HG02852 (cell line): ENCODE results near the gene MYCBPAP.

ENCODE experiments used
- ATAC-seq: cut with Tn5 transposase; IDR thresholded peaks from one replicate; pipeline ENCODE4 v1.9.1; 2021; ENCODE audit warnings: mild to moderate bottlenecking, moderate library complexity; ENCODE audit not compliant: unreplicated experiment

MYCBPAP gene

DNA sequence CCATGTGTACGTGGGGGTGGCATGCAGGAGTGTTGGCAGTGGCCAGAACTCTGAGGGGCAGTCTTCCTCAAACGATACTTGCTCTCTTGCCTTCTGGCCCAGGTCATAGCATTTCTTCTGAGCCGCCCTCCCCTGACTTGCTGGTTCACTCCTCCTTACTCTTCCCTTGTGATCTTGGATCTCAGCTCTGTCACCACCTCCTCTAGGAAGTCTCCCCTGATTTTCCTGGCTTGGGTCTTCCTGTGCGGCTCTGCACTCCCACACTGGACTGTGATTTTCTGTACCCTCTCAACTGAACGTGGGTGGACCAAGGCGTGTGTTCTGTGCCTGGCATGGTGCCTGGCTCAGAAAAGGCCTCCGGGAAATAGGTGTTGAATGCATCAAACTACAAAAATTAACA, 27.2 kb downstream of the MYCBPAP start:
- ATAC-seq, result no peak

DNA sequence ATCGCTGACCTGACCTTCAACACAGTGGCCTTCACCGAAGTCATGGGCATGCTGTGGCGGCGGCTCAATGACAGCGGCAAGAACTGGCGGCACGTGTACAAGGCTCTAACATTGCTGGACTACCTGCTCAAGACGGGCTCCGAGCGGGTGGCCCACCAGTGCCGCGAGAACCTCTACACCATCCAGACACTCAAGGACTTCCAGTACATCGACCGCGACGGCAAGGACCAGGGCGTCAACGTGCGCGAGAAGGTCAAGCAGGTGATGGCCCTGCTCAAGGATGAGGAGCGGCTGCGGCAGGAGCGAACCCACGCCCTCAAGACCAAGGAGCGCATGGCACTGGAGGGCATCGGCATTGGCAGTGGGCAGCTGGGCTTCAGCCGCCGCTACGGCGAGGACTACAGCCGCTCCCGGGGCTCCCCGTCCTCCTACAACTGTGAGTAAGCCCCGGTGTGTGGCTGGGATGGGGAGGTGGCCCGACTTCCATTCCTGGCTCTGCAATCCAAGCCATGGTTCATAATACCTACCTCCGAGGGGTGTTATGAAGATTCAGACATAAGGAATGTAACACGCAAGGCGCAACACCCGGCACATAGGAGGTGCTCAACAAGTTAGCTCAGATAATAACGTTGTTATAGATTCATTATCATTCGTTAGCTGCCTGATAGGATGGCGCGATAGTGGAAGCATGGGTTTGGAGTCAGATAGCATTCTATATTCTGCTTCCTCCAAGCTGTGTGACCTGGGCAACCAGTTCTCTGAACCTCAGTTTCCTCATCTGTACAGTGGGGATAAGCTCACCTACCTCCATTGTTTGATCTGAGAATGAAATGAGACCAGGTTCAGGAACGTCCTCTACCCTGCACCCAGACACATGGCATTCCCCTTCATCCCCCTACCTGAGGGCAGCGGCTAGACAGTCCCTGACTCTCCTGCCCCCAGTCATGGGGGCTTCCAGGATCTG, 28.7 kb downstream of the MYCBPAP start:
- no peak for ATAC-seq

DNA sequence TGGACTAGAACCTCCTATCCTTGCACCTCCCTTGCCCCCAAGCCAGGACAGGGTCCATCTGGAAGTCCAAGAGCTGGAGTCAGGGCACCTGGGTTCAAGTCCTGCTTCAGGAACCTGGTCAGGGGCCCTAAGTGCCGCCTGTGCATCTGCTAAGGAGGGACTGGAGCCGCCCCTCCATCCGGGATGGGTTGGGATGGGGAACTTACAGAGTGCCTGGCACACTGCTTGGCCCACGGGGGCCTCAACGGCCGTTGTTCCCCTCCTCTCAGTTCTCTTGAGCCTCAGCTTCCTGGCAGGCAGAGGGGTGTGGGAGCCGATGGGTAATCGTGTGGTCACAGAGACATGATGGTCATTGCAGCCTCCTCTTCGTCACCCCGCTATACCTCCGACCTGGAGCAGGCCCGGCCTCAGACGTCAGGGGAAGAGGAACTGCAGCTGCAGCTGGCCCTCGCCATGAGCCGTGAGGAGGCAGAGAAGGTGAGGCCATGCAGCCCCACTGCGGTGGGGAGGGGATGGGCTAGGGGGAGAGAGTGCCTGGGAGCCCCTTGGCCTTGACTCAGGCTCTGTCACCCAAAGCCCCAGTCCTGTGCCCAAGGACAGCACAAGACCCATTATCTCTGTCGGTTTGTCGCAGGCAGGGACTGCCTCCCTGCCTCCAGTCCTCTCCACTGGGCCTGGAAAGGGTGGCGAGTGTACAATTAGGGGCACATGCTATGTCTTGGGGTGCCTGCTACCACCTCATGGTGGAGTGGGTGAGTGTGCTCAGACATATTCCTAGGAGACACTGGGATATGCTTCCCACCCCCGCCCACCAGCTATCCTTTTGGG, 29.7 kb downstream of the MYCBPAP start:
- ATAC-seq, result no peak

DNA sequence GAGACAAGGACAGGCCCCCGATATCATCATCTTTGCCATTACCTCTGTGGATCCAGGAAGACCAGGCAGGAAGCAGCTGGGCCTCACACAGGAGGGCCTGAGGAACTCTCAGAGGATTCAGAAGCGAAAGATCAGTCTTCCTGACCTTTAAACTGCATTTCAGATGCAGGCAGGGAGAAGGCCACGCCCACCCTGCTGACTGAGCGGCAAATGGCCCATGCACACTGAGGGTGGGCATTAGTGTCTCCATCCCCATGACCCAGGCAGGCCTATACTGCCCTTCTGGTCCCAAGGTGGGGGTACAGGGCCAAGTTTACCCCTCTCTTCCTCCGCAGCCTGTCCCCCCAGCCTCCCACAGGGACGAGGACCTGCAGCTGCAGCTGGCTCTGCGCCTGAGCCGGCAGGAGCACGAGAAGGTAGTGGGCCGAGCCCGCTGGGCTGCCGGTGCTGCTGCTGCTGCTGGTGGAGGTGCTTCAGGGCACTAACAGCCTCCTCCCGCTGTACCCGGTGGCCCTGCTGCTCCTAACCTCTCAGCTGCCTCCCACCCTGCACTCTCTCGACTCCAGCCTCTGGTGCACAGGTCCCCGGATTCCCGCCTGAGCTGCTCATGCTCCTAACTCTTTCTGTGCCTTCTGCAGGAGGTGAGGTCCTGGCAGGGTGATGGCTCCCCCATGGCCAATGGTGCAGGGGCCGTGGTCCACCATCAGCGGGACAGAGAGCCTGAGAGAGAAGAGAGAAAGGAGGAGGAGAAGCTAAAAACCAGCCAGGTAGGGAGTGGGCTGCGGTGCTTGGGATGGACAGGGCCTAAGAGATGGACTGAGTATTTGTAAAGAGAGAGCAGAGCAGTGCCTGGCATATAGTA, 30.5 kb downstream of the MYCBPAP start:
- ATAC-seq, result no peak

DNA sequence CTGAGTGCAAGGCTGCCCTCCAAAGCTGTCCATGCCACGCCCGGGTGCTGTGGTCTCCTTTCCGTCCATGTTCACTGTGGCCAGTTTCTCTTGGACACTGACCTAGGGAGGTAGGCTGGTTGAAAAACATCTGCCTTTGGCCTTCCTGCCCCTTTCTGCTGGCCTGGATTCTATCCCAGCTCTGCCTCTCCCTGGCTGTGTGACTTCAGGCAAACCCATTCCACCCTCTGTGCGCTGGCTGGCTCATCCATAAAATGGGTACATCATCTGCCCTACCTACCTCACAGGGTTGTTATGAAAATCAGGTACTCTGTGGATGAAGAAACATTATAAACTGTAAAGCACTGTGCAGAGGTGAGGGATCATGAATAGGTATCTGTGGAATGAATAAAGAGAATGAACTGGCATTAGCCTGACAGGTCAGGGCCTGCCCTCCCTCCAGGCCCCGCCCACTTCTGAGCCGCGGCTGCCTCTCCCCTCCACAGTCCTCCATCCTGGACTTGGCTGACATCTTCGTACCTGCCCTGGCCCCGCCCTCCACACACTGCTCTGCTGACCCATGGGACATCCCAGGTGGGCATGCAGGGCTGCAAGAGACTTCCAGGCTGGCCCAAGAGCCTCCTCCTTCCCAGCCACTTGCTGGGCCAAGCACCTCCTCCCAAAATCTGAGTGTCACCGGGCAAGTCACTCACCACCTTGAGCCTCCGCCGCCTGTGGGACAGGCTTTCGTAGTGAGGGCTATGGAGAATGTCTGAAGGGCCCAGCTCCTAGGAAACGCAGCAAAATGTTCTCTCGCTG, 31.7 kb downstream of the MYCBPAP start:
- no peak for ATAC-seq

DNA sequence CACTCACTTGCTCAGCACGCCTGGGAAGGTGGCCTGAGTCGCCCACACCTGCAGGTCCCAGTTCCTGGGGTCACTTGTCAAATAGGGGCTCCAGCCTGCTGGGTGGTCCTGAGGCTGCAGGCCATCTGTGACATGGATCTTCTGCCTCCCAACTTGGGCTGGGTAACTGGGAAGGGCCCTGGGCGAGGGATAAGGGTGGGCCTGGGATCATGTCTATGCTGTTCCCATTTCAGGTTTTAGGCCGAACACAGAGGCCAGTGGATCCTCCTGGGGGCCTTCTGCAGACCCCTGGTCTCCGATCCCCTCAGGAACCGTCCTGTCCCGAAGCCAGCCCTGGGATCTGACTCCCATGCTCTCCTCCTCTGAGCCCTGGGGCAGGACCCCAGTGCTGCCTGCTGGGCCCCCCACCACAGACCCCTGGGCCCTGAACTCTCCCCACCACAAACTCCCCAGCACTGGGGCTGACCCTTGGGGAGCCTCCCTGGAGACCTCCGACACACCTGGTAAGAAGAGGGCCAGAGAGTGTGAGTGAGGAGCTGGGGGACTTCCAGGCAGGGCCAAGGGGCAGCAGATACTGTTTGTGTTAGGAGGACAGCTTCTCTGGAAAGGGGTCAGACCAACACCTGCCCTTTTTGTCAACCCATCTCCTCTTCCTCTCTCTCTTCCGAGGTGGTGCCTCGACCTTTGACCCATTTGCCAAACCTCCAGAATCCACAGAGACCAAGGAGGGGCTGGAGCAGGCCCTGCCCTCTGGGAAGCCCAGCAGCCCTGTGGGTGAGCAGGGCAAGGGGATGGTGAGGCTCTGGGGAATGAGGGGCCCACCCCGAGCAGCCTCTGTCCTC, 32.5 kb downstream of the MYCBPAP start:
- ATAC-seq, result no peak

DNA sequence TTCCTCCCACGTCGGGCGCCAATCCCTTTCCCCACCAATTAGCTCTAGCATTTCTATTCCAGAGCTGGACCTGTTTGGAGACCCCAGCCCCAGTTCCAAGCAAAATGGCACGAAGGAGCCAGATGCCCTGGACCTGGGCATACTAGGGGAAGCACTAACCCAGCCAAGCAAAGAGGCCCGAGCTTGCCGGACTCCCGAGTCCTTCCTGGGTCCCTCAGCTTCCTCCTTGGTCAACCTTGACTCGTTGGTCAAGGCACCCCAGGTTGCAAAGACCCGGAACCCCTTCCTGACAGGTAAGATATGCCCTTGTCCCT, 33.1 kb downstream of the MYCBPAP start:
- ATAC-seq, result no peak

DNA sequence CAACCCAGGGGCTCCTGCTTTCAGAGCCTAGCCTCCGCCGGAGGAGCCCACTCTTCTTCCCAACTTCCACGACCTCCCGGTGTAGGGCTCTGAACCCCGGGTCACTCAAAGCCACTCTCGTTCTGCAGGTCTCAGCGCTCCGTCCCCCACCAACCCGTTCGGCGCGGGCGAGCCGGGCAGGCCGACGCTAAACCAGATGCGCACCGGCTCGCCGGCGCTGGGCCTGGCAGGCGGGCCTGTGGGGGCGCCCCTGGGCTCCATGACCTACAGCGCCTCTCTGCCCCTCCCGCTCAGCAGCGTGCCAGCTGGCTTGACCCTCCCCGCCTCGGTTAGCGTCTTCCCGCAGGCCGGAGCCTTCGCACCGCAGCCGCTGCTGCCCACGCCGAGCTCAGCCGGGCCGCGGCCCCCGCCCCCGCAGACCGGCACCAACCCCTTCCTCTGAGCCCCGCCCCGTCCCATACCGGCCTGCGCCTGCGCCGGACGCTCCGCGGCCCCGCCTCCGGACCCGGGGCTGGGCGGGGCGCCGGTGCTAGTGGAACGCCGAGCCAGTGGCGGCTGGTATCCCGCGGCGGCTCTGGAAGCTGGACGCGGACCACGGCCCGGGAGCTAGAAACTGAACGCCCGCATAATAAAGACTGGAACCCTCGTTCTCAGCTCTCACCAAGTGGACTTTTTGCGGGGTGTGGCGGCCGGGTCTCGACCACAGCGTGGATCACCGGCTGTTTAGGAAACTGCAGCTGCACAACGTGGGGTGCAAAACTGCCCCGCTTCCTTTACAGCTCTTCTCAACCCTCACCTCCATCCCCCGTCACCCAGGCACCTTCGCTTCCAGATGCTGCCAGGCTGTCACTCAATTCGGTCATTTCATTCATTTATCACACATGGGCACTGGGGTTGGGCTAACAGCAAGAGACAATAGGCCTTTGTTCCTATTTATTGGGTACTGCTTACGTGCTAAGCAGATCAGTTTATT, 33.8 kb downstream of the MYCBPAP start:
- peak; percentile 83 for ATAC-seq

DNA sequence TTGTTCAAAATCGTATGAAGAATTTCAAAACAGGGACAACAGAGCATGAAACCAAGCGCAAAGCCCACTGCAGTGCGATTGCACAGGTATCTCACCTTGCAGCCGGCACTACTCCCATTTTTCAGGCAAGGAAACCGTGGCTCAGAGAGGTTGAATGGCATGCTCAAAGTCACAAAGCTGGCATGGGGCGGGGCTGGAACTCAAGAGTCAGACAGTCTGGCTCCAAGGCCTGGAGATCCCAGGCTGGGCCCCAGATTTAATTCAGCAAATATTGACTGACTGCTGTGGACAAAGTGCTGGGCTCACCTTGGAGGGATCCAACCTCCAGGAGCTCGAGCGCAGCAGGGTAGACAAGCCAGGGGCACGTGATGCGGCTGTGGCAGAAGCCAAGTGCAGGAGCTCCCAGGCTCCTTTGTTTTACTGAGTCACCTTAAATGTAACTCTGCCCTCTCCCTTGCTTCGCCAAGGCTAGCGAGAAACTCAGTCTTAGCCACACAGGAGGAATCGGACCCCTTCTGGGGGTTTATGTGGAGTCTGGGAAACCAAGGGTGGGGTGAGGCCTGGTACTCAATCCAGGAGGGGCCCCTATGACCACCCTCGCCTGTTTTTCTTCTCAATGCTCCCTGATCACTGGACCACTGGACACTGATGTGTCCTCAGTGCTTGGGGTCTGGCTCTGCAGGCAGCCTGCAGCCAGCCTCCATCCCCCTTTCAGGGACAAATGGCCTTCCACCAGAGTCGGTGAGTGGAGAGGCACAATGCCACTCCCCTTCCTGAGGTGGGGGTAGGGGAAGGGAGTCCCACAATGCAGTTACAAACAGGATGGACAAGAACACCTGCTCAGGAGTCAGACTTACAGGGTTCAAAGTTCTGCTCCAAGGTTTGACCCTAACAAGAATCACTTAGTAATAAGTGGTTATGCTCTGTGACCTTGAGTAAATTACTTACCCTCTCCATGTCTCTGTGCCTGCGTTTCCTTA, 34.8 kb downstream of the MYCBPAP start:
- no peak for ATAC-seq

DNA sequence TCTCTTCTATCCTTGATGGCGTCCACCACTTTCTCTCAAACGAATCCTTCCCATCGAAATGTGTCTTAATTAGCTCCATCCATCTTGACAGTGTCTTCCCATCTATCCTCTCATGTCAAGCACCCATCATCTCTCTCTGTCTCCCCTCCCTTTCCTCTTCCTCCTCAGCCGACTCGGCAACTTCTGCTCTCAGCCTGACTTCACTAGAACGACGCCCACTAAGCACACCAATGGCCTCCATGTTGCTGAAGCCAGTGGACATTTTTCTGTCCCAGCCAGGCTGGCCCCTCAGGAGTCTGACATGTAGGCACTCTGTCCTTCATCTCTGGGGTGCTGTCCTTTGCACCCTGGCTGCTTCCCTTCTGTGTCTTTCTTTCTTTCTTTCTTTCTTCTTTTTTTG, 36.3 kb downstream of the MYCBPAP start:
- ATAC-seq, result no peak

DNA sequence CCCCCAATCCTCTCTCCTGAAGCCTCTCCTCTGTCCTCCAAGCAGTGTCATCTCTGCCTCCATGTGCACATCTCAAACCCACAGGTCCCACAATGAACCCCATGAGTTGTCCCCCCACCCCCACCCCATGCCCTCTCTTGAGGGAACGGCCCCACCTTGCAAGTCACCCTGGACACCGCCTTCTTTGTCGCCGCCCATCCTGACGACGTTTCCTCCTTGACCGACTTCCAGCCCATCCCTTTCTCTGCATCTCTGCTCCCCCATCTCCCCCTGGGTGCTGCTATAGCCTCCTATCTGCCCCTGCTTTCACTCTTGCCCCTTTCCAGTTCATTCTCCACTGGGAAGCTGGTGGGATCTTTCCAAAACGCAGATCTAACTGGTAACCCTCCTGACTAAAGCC, 37.1 kb downstream of the MYCBPAP start:
- no peak for ATAC-seq

DNA sequence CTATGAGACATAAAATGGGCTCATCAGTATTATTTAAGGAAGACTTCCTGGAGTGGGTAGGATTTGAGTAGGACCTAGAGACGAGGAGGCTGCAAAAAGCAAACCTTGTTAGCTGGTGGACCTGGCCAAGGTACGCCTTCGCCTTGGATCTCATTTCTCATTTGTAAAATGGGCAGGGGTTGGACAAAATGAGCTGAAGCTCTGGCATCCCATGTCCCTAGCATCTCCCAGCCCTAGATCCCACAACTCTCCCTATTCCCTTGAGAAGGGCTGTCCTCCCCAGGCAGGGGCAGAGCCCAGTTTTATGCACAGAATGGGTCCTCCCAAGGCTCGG, 38.4 kb downstream of the MYCBPAP start:
- no peak for ATAC-seq

DNA sequence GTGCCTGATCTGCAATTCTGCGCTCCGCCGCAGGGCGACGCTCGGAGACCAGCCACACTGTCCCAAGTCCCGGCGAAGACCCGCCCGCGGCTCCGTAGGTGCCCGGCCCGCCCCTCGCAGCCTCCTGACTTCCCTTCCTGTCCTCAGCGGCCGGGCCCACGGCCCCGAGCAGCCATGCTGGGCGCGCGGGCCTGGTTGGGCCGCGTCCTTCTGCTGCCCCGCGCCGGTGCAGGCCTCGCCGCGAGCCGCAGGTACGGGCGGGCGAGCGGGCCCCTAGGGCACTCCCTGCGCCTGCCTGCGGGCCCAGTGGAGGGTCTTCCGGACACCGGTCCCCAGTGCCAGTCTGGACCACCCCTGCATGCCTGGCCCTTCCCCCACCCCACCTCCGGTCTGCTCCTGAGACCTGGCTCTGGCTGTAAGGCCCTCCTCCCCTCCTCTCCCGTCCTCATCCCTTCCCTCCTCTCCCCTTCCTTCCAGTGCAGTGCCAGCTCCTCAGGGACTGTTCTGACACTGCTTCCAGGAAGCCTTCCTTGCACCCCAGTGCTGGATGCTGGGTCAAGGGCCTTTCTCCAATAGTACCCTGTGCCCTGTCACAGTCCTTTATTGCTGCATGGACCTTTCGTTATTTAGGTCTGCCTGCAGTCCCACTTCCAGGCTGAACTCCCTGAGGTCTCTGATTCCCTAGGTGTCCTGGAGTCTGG, 38.9 kb downstream of the MYCBPAP start, which contains the start of gene SPATA20:
SPATA20 (plus strand) TSS at position 140 of the 701 bp plus-strand sequence; CDS start at position 175, 35 bp downstream.
- peak; percentile 70 for ATAC-seq

DNA sequence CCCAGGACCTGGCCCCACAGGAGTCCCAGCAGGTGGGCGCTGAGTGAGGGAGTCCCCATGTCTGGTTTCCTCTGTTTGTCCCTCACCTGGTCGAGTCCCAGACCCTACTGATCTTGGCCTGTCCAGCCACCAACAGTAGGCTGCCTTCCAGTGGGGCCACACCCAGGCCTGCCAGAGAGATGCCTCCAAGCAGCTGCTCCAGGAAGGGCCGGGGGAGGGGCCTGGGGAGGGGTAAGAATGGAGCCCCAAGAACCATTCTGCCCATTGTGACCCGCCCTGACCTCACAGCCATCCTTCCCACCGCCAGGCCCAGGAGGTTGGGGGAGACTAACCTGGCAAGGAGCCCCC, 39.5 kb downstream of the MYCBPAP start:
- ATAC-seq, result no peak

DNA sequence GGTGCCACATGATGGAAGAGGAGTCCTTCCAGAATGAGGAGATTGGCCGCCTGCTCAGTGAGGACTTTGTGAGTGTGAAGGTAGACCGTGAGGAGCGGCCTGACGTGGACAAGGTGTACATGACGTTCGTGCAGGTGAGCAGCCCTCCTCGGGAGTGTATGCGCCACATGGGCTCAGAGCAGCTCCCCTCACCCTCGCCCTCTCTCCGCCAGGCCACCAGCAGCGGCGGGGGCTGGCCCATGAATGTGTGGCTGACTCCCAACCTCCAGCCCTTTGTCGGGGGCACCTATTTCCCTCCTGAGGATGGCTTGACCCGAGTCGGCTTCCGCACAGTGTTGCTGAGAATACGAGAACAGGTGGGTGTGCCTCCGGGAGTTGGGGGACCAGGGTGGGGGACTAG, 40.6 kb downstream of the MYCBPAP start:
- ATAC-seq, result no peak

DNA sequence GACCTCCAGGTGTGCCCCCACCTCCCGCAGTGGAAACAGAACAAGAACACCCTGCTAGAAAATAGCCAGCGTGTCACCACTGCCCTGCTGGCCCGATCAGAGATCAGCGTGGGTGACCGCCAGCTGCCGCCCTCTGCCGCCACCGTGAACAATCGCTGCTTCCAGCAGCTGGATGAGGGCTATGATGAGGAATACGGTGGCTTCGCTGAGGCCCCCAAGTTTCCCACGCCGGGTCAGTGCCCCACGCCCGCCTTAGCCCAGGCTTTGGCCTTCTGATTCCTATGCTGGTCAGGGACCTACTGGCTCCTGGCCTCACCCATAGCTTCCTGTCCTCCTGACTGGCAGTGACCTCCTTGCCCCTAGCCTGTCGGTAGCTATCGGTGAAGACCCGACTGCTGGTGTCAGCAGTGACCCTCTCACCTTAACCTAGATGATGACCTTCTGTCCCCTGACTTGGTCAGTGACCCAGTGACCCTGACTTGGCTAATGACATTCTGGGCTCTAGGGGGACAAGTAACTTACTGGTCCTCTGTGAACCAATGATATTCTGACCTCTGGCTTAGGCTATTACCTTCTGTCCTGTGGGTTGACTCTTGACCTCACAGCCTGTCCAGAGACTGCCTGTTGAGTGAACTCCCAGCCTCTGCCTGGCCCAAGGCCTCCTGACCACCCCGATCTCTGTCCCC, 41.2 kb downstream of the MYCBPAP start:
- no peak for ATAC-seq
